Activated gamma-delta T cell (primary cell): Measurements from ENCODE around the gene DHX35.
A peak's percentile ranks its signal among the peaks of the same experiment; 100 is the strongest.

ENCODE experiments used
- DNase-seq: peaks from one replicate; lab custom pipeline; 2025; lab: John Stamatoyannopoulos, UW

DHX35 gene

GRCh38 chr20:39021748-39022147 lies 59.6 kb downstream of the DHX35 start:
- no peak for DNase-seq

- DNase-seq = no peak
Measured at GRCh38 chr20:39025883-39026282, 63.7 kb downstream of the DHX35 start.

DNA sequence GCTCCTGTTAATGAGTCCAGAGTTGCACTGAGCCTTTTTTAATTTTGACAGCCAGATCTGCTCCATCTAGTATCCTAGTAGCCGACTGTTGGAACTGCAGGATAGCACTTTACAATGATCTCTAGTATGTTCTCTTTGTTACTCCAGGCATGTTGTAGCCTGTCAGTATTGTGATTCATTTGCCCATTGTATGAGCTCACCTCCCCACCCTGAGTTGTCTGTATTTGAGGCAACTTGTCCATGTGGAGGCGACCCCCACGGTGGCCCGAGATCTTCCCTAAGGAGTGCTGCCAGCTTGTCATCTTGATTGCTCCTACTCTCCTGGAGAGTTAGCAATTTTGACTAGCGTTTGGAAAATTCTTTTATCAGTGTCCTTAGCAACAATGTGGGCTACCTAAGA lies 67.2 kb downstream of the DHX35 start:
- DNase-seq = no peak

DNA sequence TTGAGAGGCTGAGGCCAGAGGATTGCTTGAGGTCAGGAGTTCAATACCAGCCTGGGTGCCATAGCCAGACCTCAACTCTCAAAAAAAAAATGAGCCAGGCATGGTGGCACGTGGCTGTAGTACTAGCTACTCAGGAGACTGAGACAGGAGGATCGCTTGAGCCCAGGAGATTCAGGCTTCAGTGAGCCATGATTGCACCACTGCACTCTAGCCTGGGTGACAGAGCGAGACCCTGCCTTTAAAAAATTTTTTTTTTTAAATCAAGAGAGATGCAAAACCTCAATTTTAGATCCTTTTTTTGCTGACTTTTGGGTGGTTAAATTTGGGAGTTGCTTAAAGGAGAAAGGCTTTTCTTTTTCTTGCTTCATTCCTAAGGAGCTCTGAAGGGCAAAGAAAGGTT lies 70.9 kb downstream of the DHX35 start:
- DNase-seq = no peak

- DNase-seq = no peak
Measured at GRCh38 chr20:39036011-39036410, 73.9 kb downstream of the DHX35 start.

DNA sequence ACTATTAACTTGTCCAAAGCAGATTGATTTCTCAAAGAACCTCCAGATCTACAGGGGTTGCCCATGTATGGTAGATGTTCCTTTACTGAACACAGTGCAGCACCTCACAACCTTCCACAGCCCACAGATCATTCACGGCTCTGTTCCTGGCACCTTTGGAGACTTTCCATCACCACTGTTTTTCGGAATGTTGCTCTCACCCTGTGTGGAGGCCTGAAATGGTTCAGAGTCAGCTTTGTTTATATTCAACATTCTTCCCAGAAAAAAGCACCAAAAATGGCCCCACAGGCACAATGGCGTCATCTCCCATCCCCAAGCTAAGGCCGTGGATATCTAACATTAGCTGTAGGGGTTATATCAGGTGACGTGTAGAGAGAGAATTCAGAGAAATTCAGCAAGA lies 74.7 kb downstream of the DHX35 start:
- no peak for DNase-seq

- DNase-seq = no peak
Measured at GRCh38 chr20:39038047-39038446, 75.9 kb downstream of the DHX35 start.

DNA sequence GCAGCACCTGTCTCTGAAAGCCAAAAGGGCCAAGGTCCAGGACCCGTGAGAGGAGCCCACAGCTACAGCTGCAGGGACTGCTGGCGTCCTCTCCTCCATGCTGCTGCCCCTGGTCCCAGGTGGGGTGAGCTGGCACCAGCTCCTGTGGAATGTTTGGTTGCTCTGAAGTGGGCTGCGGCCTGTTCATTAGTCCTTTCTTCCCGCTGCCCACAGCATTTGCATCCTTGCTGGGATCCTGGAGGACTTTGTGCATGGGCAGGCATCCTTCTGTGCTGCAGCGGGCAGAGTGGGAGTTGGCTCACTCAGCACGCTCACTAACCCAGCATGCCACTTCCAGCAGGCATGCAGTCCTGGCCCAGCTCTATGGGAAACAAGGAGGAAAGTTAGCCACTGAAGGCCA lies 76.4 kb downstream of the DHX35 start:
- no peak for DNase-seq

DNA sequence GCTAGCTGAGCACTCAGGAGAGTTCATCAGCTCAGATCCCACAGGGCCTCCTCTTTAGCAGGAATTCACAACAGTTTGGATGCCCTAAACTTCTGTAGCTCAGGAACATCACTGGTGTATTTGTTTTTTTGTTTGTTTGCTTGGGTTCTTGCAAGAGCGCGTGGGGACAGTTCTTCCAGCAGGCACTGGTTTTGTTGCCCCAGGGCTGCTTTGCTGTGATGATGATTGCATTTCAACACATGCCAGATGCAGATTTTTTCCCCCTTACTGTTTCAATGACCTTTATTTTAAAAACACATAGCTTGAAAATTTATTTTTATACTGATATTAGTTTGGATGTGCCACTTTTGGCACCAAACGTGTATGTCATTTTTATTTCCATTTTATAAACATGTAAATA lies 77.1 kb downstream of the DHX35 start:
- no peak for DNase-seq

GRCh38 chr20:39040116-39040515 lies 78.0 kb downstream of the DHX35 start:
- DNase-seq = no peak

GRCh38 chr20:39041067-39041466 lies 78.9 kb downstream of the DHX35 start:
- DNase-seq = no peak

GRCh38 chr20:39042279-39043150 lies 80.4 kb downstream of the DHX35 start:
- no peak for DNase-seq

DNA sequence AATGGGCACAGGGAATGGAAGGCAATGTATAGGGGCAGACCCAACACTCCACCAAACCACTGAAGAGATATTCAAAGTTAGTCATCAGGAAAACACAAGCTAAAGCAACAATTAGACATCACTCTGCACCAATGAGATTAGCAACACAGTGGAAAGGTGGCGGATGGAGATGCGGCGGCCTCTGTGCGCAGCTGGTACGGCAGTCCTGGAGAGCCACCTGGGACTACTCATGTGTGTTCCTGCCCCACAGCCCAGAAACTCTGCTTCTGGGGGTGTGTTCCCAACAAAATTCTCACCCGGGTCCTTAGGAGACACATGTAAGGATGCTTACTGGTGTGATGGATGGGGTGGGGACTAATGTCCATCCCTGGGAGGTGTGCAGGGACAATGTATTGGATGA lies 82.4 kb downstream of the DHX35 start:
- no peak for DNase-seq

DNA sequence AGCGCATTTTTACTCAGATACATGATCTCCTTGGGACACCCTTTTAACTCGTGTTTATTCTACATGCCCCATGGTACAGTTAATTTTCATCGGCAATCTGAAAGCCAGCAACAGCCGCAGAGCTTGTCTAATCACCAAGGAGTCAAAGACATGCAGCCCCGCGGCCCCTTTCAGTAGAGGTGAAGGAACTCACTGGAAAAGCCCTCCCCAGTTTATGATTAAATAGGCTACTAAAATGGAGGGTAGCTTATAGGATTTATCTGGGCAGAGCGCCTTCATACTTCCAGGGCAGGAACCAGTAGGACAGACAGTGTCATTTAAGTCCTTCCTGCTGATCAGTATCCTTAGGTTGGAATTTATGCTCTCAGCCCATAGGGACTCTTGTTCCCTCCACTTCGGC lies 83.5 kb downstream of the DHX35 start:
- DNase-seq = no peak

GRCh38 chr20:39047417-39047985 lies 85.4 kb downstream of the DHX35 start:
- DNase-seq = no peak

DNA sequence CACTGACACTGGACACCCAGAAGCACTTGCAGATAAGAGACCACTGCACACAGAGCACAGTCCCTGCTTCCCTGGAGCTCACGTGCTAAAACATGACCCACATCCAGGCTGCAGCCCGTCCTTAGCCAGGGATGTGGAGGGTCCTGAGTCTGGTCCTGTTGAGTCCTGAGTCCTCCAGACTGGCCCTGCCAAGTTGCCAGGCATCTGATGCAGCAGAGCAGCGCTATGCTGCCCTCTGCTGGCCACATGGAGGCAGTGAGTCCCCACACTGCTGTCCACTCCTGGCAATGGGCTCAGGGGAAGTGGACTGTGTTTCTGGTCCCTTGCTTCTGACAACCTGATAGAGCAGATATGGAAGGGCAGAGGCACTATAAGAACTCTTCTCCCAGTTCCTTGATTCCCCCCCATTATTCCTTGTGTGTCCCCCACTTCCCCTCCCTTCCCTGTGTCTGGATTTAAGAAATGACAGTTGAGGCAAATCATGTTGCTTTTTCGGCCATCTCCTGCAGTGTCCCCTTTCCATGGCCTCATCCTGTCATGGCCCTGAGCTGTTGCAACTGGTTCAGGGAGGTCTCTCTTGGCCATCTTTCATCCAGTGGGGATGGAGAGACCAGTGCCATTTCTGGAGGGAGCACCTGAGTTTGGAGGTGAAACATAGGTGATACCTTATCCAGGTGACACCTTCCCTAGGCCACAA lies 86.0 kb downstream of the DHX35 start:
- DNase-seq = no peak

DNA sequence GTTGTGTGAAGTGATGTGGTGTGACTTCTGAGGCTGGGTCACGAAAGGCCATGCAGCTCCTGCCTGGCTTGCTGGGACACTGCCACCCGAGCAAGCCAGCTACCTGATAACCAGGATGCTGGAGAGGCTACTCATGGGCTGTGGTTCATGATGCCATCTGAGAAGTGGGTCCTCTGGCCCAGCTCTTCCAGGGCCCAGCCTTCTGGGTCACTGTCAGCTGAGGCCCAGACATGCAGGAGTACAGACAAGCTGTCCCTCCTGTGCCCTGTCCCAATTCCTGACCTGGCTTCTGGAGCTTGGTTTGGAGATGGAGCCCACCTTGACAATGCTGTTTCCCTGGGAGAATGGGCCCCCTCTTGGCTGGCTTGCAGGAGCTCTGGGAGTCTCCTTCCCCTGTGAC lies 87.0 kb downstream of the DHX35 start:
- no peak for DNase-seq

GRCh38 chr20:39049684-39050554 lies 87.8 kb downstream of the DHX35 start:
- peak; percentile 57 for DNase-seq

DNA sequence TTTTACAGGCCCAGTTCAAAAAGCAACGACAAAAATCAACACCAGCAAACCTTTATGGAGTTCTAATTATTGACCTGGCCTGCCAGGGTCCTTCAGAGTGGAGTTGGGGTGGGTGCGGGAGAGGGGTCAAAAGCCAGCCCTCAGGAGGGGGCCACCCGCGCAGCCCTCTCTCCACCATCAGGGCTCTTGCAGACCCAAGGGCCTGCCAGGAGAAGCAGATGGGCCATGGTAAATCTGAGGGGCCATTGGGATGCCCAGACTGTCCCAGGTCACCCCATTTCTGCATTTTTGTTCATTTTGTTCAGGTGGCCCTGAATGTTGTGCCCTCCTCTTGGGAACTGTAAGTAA lies 88.4 kb downstream of the DHX35 start:
- no peak for DNase-seq

GRCh38 chr20:39052676-39053075 lies 90.5 kb downstream of the DHX35 start:
- DNase-seq = no peak

DNA sequence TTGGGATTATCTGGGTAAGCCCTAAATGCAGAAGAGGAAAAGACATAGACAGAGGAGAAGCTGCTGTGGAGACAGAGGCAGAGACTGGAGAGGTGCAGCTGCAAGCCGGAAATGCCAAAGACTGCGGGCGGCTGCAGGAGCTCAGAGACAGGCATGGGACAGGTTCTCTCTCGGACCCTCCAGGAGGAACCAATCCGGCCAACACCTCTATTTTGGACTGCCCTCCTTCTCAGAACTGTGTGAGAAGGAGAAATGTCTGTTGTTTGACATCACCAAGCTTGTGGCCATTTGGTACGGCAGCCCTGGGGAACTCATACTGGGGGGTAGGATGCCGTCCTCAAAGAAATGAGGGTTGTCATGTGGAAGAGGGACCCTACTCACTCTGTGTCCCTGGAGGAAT lies 95.0 kb downstream of the DHX35 start:
- no peak for DNase-seq

DNA sequence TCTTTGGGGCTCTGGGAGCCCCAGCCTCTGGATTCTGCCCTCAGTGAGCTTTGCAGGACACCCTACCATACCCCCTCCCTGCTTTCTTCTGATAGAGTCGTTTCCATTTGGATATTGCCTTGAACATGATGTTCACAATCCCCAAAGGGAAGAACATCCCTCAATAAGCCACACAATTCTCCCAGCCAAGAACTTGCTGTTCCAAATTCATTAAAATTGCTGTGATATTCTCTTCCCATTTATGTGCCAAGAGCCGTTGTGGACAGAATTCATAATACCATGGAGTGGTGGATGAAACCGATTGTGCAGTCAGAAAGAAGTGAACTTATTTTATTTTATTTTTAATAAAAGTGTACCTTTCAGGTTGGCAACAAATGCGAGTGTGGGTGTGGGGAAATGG lies 95.8 kb downstream of the DHX35 start:
- DNase-seq = no peak
